Ascending aorta (tissue), 2 donors: ENCODE results near the gene TMEM178B. TPM values are rescaled to one million over a fixed set of nuclear protein-coding genes. Genes with fewer than 3 reads are reported as not detected.

Experiments
- DNase-seq, 2 donors: peaks; one replicate each; pipeline ENCODE4 v3.0.0-alpha.2; 2019; ENCODE audit warnings: low spot score in 2 of 2
- H3K27ac ChIP-seq, 2 donors: fragments of 200-600 bp; sonication (generic); one replicate each; pipeline ENCODE4 v1.5.1; 2016 to 2017; ENCODE audit warnings: mild to moderate bottlenecking in 1 of 2
- H3K27me3 ChIP-seq: fragments of 200-600 bp; sonication (generic); one replicate; pipeline ENCODE4 v1.5.1; 2017
- H3K36me3 ChIP-seq, 2 donors: fragments of 200-600 bp; sonication (generic); one replicate each; pipeline ENCODE4 v1.5.1; 2016
- H3K4me1 ChIP-seq, 2 donors: fragments of 200-600 bp; sonication (generic); one replicate each; pipeline ENCODE4 v1.5.1; 2016 to 2017; ENCODE audit warnings: mild to moderate bottlenecking in 1 of 2
- H3K4me3 ChIP-seq, 2 donors: fragments of 200-600 bp; sonication (generic); one replicate each; pipeline ENCODE4 v1.5.1; 2016 to 2017; ENCODE audit warnings: mild to moderate bottlenecking in 1 of 2
- H3K9me3 ChIP-seq, 2 donors: fragments of 200-600 bp; sonication (generic); one replicate each; pipeline ENCODE4 v1.5.1; 2016
- CTCF ChIP-seq, 3 experiments: fragments of 200-600 bp in 2 of 3; fragments of 450-650 bp in 1 of 3; sonication (generic) in 2 of 3; IDR thresholded peaks; one replicate each; pipeline ENCODE4 v1.5.1; 2016 to 2019; ENCODE audit warnings: antibody characterized with exemption in 3 of 3, mild to moderate bottlenecking in 1 of 3, moderate library complexity in 1 of 3
- intact Hi-C: fragments of 100-400 bp; cut with DNase I; formaldehyde crosslinking; loops from one replicate; pipeline ENCODE4 v1.15.1; 2023
- total RNA-seq: library from RNA; depleted of rRNA; stranded (reverse); fragments of >200 nt; gene quantifications from one replicate; pipeline ENCODE4 v1.1.0, GENCODE V29; 2016

TMEM178B gene
- total RNA-seq, 1 donor from 2014 or later, result 1.9 TPM

GRCh38 chr7:141362580-141363435, 288.9 kb downstream of the TMEM178B start:
- no peaks in the 10 kb centered on the region for H3K36me3 ChIP-seq
- H3K9me3 ChIP-seq, result no peaks in the 10 kb centered on the region
- H3K4me3 ChIP-seq, result no peak overlapping the region
- intact Hi-C loops, result no loop called here
- no peak for TF ChIP-seq CTCF (IDR thresholded peaks at IDR 0.05)
- DNase-seq, result no peak
- H3K27me3 ChIP-seq, result no peaks in the 10 kb centered on the region
- H3K27ac ChIP-seq, result no peak overlapping the region
- no peaks in the 10 kb centered on the region for H3K4me1 ChIP-seq

- no peak overlapping the region for H3K4me3 ChIP-seq
- H3K36me3 ChIP-seq, result no peaks in the 10 kb centered on the region
- no peaks in the 10 kb centered on the region for H3K27me3 ChIP-seq
- no peak for DNase-seq
- no peak for TF ChIP-seq CTCF (IDR thresholded peaks at IDR 0.05)
- H3K4me1 ChIP-seq, result no peaks in the 10 kb centered on the region
- no peak overlapping the region for H3K27ac ChIP-seq
- H3K9me3 ChIP-seq, result no peaks in the 10 kb centered on the region
- intact Hi-C loops, result no loop called here
These were observed 289.9 kb downstream of the TMEM178B start for GRCh38 chr7:141363748-141364147.

- TF ChIP-seq CTCF (IDR thresholded peaks at IDR 0.05), result no peak
- H3K36me3 ChIP-seq, result no peaks in the 10 kb centered on the region
- intact Hi-C loops, result no loop called here
- H3K9me3 ChIP-seq, result no peaks in the 10 kb centered on the region
- no peaks in the 10 kb centered on the region for H3K4me1 ChIP-seq
- no peak for DNase-seq
- H3K27ac ChIP-seq, result no peak overlapping the region
- H3K4me3 ChIP-seq, result no peak overlapping the region
- H3K27me3 ChIP-seq, result no peaks in the 10 kb centered on the region
These were observed 292.3 kb downstream of the TMEM178B start for GRCh38 chr7:141366091-141366621.

GRCh38 chr7:141369422-141369821, 295.6 kb downstream of the TMEM178B start:
- TF ChIP-seq CTCF (IDR thresholded peaks at IDR 0.05), result no peak
- Histone ChIP-seq H3K9me3 (no peaks in the 10 kb centered on the region), H3K4me3 (no peak overlapping the region), H3K36me3 (no peaks in the 10 kb centered on the region), H3K4me1 (no peaks in the 10 kb centered on the region), H3K27me3 (no peaks in the 10 kb centered on the region), H3K27ac (no peak overlapping the region)
- no peak for DNase-seq
- intact Hi-C loops, result no loop called here

- Histone ChIP-seq H3K36me3 (no peaks in the 10 kb centered on the region), H3K9me3 (no peaks in the 10 kb centered on the region), H3K4me1 (no peaks in the 10 kb centered on the region), H3K27me3 (no peaks in the 10 kb centered on the region), H3K27ac (no peak overlapping the region), H3K4me3 (no peak overlapping the region)
- no peak for TF ChIP-seq CTCF (IDR thresholded peaks at IDR 0.05)
- no peak for DNase-seq
- intact Hi-C loops, result no loop called here
These were observed 296.3 kb downstream of the TMEM178B start for GRCh38 chr7:141370178-141370577.
